SK-N-SH treated with all-trans-retinoic acid at 6 μM for 48 hours (cell line): ENCODE results near the gene PHF1.

Source experiments
- GLIS3 ChIP-seq: fragments of 250-450 bp; sonication (Bioruptor Pico); IDR thresholded peaks from 2 replicates; pipeline ENCODE4 v1.5.0; 2020; ENCODE audit warnings: mild to moderate bottlenecking, moderate library complexity
- ZNF70 ChIP-seq: fragments of 450-650 bp; formaldehyde crosslinking; IDR thresholded peaks from 2 replicates; pipeline ENCODE4 v1.5.0; 2020; ENCODE audit warnings: mild to moderate bottlenecking, moderate library complexity
- TF ChIP-seq, protein P1 (sequence below): fragments of 250-450 bp; sonication (Bioruptor Pico); IDR thresholded peaks from 2 replicates; pipeline ENCODE4 v1.8.0; 2020; ENCODE audit warnings: mild to moderate bottlenecking, moderate library complexity, borderline replicate concordance

DNA sequence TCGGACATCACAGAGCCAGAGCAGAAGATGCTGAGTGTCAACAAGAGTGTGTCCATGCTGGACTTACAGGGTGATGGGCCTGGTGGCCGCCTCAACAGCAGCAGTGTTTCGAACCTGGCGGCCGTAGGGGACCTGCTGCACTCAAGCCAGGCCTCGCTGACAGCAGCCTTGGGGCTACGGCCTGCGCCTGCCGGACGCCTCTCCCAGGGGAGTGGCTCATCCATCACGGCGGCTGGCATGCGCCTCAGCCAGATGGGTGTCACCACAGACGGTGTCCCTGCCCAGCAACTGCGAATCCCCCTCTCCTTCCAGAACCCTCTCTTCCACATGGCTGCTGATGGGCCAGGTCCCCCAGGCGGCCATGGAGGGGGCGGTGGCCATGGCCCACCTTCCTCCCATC, 32.2 kb downstream of the PHF1 start:
- no peak for TF ChIP-seq ZNF70 (CRISPR knock-in tag)
- TF ChIP-seq, protein P1, sequence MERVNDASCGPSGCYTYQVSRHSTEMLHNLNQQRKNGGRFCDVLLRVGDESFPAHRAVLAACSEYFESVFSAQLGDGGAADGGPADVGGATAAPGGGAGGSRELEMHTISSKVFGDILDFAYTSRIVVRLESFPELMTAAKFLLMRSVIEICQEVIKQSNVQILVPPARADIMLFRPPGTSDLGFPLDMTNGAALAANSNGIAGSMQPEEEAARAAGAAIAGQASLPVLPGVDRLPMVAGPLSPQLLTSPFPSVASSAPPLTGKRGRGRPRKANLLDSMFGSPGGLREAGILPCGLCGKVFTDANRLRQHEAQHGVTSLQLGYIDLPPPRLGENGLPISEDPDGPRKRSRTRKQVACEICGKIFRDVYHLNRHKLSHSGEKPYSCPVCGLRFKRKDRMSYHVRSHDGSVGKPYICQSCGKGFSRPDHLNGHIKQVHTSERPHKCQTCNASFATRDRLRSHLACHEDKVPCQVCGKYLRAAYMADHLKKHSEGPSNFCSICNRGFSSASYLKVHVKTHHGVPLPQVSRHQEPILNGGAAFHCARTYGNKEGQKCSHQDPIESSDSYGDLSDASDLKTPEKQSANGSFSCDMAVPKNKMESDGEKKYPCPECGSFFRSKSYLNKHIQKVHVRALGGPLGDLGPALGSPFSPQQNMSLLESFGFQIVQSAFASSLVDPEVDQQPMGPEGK (CRISPR knock-in tag) = no peak
- TF ChIP-seq GLIS3 (CRISPR knock-in tag) = no peak
